AG04450 (cell line): Measurements from ENCODE around the gene TMCC2. TPM values are rescaled to one million over a fixed set of nuclear protein-coding genes. Genes with fewer than 3 reads are reported as not detected.

Source experiments
- CTCF ChIA-PET: fragments of 300-600, 350-600 bp; formaldehyde crosslinking; extraction: SDS; loops from one replicate; lab custom pipeline; 2022; ENCODE audit warnings: antibody characterized with exemption, inconsistent platforms; lab: Charles Lee
- POLR2A ChIA-PET: fragments of 350-600 bp; formaldehyde crosslinking; extraction: SDS; loops from one replicate; lab custom pipeline; 2021; ENCODE audit warnings: antibody characterized with exemption, inconsistent platforms; lab: Yijun Ruan, JAX
- DNase-seq: peaks from one replicate; pipeline ENCODE4 v3.0.0-alpha.2; 2011; ENCODE audit warnings: low read depth, low spot score
- H3K27ac ChIP-seq: one replicate; pipeline ENCODE4 v1.5.1; 2012; ENCODE audit warnings: low read depth, low read length, control low read depth
- H3K27me3 ChIP-seq: one replicate; pipeline ENCODE4 v1.6.0; 2012; ENCODE audit warnings: low read length; ENCODE audit not compliant: control insufficient read depth, insufficient read depth
- H3K4me3 ChIP-seq: 2 replicates; pipeline ENCODE4 v1.5.1; 2011; ENCODE audit warnings: mild to moderate bottlenecking, low read depth, low read length, control low read depth
- H3K9me3 ChIP-seq: 2 replicates; pipeline ENCODE4 v1.5.1; 2012; ENCODE audit warnings: low read length; ENCODE audit not compliant: control insufficient read depth, insufficient read depth
- polyA plus RNA-seq: library from polyadenylated mRNA; depleted of rRNA; stranded (reverse); fragments of >200 nt; gene quantifications from 2 replicates; pipeline ENCODE4 v1.2.3, GENCODE V29; 2011
- TF ChIP-seq, protein P1 (sequence below): IDR thresholded peaks from 2 replicates; pipeline ENCODE4 v1.5.1; 2011; ENCODE audit warnings: low read depth, low read length, control low read depth, inconsistent platforms

Gene TMCC2
- polyA plus RNA-seq, 1 experiment, result 2.3 TPM

DNA sequence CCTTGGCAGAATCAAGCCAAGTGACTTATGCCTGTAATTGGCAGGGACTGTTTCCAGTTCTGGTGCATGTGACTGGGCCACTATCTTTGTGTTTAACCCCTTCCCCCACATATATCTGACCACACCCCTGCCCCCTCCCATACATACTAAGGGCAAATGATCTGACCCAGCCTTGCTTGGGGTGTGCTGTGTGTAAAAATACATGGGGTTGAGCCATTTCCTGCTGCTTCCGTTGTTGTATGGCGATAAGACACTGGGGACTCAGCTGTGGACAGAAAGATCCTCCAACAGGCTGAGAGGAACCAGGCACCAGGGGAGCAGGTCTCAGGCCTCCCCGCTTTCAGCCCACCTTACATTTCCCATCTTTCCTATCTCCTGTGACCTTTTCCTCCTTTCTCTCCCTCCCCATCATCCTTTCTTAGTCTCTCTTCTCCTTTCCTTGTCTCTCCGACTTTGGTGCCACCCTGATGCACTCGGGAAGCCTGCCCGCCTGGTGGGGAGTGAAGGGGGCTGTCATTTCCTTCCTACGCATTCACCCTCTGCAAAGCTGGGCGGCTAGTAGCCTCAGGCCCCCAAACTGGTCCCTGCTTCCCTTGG lies 39.7 kb downstream of the TMCC2 start:
- no peaks in the 10 kb centered on the region for H3K27me3 ChIP-seq
- ChIA-PET CTCF (interaction anchor here (13.5 kb wide), 1 partner anchor 56 kb away, joined by 603 read pairs; the partner anchor contains the start of gene NUAK2), POLR2A (no interaction called here)
- no peaks in the 10 kb centered on the region; the same call in 1 of the 2 replicates for H3K9me3 ChIP-seq
- TF ChIP-seq, protein P1, sequence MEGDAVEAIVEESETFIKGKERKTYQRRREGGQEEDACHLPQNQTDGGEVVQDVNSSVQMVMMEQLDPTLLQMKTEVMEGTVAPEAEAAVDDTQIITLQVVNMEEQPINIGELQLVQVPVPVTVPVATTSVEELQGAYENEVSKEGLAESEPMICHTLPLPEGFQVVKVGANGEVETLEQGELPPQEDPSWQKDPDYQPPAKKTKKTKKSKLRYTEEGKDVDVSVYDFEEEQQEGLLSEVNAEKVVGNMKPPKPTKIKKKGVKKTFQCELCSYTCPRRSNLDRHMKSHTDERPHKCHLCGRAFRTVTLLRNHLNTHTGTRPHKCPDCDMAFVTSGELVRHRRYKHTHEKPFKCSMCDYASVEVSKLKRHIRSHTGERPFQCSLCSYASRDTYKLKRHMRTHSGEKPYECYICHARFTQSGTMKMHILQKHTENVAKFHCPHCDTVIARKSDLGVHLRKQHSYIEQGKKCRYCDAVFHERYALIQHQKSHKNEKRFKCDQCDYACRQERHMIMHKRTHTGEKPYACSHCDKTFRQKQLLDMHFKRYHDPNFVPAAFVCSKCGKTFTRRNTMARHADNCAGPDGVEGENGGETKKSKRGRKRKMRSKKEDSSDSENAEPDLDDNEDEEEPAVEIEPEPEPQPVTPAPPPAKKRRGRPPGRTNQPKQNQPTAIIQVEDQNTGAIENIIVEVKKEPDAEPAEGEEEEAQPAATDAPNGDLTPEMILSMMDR, result no peak
- no peak for DNase-seq
- H3K4me3 ChIP-seq, result no peak overlapping the region
- H3K27ac ChIP-seq, result no peak overlapping the region

DNA sequence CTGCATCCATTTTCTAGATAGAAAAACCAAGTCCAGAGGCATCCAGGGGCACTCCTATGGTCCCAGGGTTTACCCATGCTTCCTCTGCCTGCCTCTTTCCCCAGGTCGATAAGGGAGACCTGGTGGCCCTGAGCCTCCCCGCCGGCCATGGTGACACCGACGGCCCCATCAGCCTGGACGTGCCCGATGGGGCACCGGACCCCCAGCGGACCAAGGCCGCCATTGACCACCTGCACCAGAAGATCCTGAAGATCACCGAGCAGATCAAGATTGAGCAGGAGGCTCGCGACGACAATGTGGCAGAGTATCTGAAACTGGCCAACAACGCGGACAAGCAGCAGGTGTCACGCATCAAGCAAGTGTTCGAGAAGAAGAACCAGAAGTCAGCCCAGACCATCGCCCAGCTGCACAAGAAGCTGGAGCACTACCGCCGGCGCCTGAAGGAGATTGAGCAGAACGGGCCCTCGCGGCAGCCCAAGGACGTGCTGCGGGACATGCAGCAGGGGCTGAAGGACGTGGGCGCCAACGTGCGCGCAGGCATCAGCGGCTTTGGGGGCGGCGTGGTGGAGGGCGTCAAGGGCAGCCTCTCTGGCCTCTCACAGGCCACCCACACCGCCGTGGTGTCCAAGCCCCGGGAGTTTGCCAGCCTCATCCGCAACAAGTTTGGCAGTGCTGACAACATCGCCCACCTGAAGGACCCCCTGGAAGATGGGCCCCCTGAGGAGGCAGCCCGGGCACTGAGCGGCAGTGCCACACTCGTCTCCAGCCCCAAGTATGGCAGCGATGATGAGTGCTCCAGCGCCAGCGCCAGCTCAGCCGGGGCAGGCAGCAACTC lies 41.3 kb downstream of the TMCC2 start:
- TF ChIP-seq, protein P1, result no peak
- POLR2A ChIA-PET, result no interaction called here
- H3K27ac ChIP-seq, result no peak overlapping the region
- CTCF ChIA-PET, result interaction anchor here (3.8 to 13.5 kb wide), 2 partner anchors 13 to 54 kb away, joined by 24 to 603 read pairs; partner anchors contain the start of gene NUAK2
- no peaks in the 10 kb centered on the region for H3K27me3 ChIP-seq
- no peak overlapping the region for H3K4me3 ChIP-seq
- no peaks in the 10 kb centered on the region; the same call in 1 of the 2 replicates for H3K9me3 ChIP-seq
- no peak for DNase-seq

DNA sequence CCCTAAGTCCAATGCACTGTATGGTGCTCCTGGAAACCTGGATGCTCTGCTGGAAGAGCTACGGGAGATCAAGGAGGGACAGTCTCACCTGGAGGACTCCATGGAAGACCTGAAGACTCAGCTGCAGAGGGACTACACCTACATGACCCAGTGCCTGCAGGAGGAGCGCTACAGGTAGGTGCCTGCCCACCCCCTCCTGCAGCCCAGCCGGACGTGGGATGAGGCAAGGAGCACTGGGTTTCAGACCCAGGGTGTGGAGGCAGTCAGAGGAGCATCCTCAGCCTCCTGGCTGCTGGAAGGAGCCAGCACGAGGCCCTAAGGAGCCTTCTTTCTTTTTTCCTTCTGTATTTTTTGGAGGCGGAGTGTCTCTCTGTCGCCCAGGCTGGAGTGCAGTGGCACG lies 42.0 kb downstream of the TMCC2 start:
- no peaks in the 10 kb centered on the region for H3K27me3 ChIP-seq
- no peaks in the 10 kb centered on the region; the same call in 1 of the 2 replicates for H3K9me3 ChIP-seq
- CTCF ChIA-PET, result interaction anchor here (0.8 to 13.5 kb wide), 5 partner anchors 9 to 215 kb away, joined by 3 to 603 read pairs (median 24); partner anchors contain the start of gene NUAK2
- no peak for DNase-seq
- POLR2A ChIA-PET, result no interaction called here
- TF ChIP-seq, protein P1, result no peak
- no peak overlapping the region for H3K4me3 ChIP-seq
- H3K27ac ChIP-seq, result no peak overlapping the region

DNA sequence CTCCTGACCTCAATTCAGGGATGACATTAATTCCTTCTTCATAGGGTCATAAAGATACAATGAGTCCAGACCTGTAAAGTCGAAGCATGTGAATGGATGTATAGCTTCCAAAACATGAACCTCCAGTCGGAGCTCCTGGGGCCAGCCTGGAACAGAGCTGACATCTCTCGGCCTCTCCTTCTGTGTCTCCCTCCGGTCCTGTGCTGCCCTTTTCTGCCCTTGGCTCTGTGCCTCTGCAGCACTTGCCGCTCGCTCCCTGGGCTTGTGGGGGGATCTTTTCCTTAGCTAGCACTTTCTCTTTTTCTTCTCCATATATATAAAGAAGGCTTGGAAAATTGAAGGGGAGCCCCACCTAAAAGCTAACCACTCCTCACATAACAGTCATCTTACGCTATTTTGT lies 42.5 kb downstream of the TMCC2 start:
- Histone ChIP-seq H3K27ac (no peak overlapping the region), H3K27me3 (no peaks in the 10 kb centered on the region), H3K4me3 (no peak overlapping the region), H3K9me3 (no peaks in the 10 kb centered on the region; the same call in 1 of the 2 replicates)
- ChIA-PET POLR2A (interaction anchor here (0.6 to 1.4 kb wide), 2 partner anchors 55 to 351 kb away, joined by 4 to 5 read pairs; no protein-coding TSS in a partner anchor), CTCF (interaction anchor here (0.8 to 13.5 kb wide), 13 partner anchors 8 to 215 kb away, joined by 3 to 603 read pairs (median 8); partner anchors contain the start of gene NUAK2)
- DNase-seq, result no peak
- TF ChIP-seq, protein P1, result no peak
